A375 (cell line): ENCODE measurements around the gene GSC. TPM values are rescaled to one million over a fixed set of nuclear protein-coding genes. Genes with fewer than 3 reads are reported as not detected.

Source experiments
- total RNA-seq: library from RNA; depleted of rRNA; stranded (reverse); fragments of >200 nt; shearing (Covaris generic); gene quantifications from 2 replicates; pipeline ENCODE4 v1.2.3, GENCODE V29; 2014; rRNA removed

Gene GSC
- total RNA-seq, result 1.8 and 2.6 TPM in 2 replicates

DNA sequence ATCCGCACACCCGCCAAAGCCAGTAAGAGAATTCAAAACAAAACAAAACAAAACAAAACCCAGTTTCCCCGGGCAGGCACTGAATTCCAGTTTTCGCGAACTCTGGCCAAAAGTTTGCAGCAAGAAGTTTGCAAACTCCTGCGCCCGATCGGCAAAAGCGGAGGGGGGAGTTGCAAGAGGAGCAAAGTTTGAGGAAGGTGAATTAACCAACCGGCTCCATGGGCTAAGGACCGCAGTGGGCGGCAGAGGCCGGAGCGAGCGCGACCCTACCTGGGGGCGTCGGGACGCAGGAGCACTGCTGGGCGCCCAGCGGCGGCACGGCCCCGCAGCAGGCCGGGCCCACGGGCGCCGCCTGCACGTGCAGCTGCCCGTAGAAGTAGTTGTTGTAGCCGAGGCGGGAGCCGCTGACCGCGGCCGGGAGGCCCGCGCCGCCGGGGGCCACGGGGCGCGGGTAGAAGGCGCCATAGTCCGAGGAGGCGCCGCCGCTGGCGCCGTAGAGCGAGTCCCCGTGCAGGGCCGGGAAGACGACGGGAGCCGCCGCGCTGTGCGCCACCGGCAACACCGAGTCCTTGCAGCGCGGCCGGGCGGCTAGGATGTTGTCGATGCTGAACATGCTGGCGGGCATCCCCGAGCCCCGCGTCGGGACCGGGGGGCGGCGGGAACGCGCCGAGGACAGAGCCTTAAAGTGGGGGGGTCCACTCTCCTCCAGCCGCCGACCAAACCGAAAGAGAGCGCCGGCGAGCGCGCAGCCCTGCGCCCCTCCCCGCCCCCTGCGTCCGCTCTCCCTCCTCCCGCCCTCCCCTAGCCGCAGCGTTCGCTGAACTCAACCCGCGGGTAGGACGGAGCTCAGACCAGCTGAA lies at the start of gene GSC:
GSC (minus strand) TSS at position 723 of the 860 bp plus-strand sequence; CDS start at position 625, 98 bp downstream.

Other genes starting within 250 kb of the GSC start
- gene SERPINA4, start 208.7 kb downstream of the GSC start, total RNA-seq, result not detected in 2 replicates
- 11.8 and 14.3 TPM in 2 replicates for gene SERPINA5, start 188.7 kb downstream of the GSC start, total RNA-seq
- 357 and 360 TPM in 2 replicates for gene SERPINA3, start 157.7 kb downstream of the GSC start, total RNA-seq